Fibroblast of pulmonary artery (primary cell): ENCODE measurements around the gene ZSWIM8.
A peak's percentile ranks its signal among the peaks of the same experiment; 100 is the strongest.

Experiments used
- DNase-seq: peaks from one replicate; pipeline ENCODE4 v3.0.0-alpha.2; 2010; ENCODE audit warnings: low read depth
- H3K4me3 ChIP-seq: replicated peaks from 2 replicates; pipeline ENCODE4 v1.5.1; 2011; ENCODE audit warnings: low read depth, mild to moderate bottlenecking, control low read depth, low read length, moderate library complexity
- TF ChIP-seq, protein P1 (sequence below): IDR thresholded peaks from 2 replicates; pipeline ENCODE4 v1.5.1; 2011; ENCODE audit warnings: mild to moderate bottlenecking, control low read depth, low read length, inconsistent platforms; ENCODE audit errors: missing control alignments

The ZSWIM8 gene

DNA sequence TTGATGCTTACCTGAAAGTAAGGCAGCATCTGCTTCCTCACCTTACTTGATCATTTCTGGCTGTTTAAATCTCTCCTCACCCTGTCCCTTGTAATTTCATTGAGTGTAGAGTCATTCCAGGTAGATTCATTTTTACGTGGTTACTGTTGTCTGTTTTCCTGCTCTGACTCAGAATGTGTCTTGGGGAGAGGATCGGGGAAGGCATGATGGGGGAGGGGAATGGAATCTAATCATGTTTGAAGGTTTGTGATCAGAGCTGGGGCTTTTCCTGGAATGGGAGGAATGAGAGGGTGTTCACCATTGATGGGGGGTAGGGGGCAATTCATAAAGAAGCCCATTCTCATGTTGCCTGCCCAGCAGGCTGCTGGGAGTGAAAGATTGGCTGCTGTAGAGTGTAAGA lies 22.5 kb upstream of the ZSWIM8 start:
- DNase-seq: peak; percentile 19
- H3K4me3 ChIP-seq: no peak overlapping the region
- TF ChIP-seq, protein P1, sequence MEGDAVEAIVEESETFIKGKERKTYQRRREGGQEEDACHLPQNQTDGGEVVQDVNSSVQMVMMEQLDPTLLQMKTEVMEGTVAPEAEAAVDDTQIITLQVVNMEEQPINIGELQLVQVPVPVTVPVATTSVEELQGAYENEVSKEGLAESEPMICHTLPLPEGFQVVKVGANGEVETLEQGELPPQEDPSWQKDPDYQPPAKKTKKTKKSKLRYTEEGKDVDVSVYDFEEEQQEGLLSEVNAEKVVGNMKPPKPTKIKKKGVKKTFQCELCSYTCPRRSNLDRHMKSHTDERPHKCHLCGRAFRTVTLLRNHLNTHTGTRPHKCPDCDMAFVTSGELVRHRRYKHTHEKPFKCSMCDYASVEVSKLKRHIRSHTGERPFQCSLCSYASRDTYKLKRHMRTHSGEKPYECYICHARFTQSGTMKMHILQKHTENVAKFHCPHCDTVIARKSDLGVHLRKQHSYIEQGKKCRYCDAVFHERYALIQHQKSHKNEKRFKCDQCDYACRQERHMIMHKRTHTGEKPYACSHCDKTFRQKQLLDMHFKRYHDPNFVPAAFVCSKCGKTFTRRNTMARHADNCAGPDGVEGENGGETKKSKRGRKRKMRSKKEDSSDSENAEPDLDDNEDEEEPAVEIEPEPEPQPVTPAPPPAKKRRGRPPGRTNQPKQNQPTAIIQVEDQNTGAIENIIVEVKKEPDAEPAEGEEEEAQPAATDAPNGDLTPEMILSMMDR: no peak

DNA sequence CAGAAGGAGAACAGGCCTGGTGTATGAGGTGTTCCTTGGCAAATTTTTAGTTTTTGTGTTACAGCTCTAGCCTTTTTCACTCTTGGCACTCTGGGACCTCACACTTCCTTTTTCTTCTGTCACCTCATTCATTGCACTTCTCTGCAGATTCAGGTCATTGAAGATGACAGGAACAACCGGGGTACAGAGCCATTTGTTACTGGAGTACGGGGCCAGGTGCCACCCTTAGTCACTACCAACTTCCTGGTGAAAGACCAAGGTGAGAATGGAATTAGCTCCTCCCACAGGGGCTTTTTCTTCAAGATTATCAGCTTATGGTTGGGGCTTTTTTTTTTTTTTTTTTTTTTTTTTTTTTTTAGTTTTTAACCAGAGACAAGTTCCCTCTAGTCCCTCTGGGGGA lies 22.1 kb upstream of the ZSWIM8 start:
- H3K4me3 ChIP-seq: no peak overlapping the region
- TF ChIP-seq, protein P1: no peak
- DNase-seq: no peak

DNA sequence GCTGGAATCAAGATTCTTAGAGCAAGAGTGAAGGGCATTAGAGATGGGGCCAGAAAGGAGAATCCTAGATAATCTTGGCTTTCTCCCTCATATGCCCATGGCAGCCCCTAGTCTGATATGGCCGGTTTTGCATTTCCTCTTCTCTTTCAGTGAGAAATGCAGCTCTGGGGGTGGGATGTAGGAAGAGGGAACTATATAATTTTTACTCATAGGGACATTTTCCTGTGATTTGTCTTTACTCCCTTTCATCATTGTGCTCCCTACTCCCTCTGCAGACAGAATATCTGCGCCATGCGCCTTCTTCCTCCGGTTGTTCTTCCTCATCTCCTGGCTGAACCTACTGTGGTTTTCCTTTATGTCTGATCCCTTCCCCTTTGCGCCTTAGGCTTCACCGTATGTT lies 20.3 kb upstream of the ZSWIM8 start:
- TF ChIP-seq, protein P1: no peak
- no peak for DNase-seq
- no peak overlapping the region for H3K4me3 ChIP-seq

DNA sequence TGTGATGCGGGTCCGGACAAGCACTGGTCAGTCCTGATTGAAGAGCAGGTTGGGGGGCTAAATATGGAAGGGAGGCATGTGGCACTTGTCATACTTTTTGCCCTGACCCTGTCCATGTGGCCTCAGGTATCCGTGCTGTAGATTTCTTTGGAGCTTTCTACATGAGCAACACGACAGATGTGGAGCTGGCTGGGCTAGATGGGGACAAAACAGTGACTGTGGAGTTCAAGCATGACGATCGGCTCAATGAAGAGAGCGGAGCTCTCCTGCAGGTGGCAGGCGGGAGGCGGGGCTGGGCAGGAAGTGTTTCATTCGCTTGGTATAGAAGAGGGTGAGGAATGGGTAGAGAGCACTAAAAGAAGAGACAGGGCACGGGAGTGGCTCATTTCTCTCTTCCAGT lies 16.5 kb upstream of the ZSWIM8 start:
- TF ChIP-seq, protein P1: no peak
- DNase-seq: no peak
- H3K4me3 ChIP-seq: no peak overlapping the region

DNA sequence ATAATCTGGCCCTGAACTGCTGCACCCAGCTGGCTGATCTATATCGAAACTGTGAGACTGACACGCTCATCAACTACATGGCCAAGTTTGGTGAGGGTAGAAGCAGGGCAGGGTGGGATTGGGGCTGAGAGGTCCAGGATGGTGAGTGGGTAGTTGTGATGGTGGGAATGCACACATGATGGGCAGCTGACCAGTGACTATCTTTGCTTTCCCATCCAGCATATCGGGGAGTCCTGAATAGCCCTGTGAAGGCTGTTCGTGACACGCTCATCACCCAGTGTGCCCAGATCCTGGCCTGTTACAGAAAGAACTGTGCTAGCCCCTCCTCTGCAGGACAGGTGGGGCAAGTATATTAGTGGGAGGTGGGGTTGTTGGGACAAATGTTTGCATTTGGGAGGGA lies 16.0 kb upstream of the ZSWIM8 start:
- DNase-seq: no peak
- no peak overlapping the region for H3K4me3 ChIP-seq
- TF ChIP-seq, protein P1: no peak

DNA sequence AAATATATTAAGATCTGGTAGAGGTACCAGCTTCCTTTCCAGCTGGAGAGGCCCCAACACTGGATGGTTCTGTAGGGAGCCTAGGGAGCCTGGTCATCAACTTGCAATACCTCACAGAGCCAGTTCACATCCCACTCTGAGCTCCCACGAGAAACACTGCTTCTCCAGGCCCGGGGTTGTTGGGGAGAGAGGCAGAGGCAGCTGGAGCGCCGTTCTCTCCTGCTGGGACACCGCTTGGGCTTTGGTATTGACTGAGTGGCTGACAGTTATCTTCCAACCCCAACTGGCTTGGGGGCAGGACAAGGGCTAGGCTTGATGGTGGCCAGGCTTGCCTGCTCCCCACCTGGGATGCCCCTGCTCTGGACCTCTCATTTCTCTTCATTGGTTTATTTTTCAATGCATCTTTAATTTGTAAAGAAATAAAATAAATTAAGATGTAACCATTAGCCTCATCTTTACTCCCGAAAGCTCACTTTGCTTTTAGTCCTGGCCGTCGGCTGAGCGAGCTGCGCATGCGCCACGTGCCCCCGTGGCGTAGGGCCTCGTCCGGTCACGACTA lies 13.6 kb upstream of the ZSWIM8 start:
- TF ChIP-seq, protein P1: no peak

More for the DNA sequence above, 13.6 kb upstream of the ZSWIM8 start:
- DNase-seq: peak; percentile 82
- peak overlapping the region; percentile 76 for H3K4me3 ChIP-seq
